LoVo (cell line): ENCODE results near the gene KCNJ5.
"Not testable (repeated sequence)": the region's sequence is repeated elsewhere in the genome, so short reads cannot be mapped to it uniquely, and the experiment has no call there.

Experiments
- DNase-seq: peaks from one replicate; pipeline ENCODE4 v3.0.0-alpha.2; 2016; ENCODE audit warnings: low spot score

The KCNJ5 gene

DNA sequence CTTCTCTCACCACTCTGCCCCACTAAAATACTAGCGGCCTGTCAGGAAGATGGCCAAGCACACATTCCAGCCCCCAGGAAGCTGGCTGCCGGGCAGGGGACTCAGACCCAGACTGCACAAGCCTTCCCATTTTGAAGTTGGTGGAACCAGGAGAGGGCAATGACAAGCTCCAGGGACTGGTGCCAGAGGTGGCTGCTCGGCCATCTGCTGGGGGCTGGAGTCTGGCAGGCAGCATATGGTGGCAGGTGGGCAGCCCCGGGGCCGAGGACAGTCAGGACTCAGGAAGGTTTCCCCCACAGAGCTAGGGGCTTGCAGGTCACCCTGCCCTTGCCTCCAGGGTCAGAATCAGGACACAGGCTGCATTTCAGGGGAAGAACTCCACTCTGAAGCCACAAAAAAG, 22.6 kb downstream of the KCNJ5 start:
- no peak for DNase-seq

DNA sequence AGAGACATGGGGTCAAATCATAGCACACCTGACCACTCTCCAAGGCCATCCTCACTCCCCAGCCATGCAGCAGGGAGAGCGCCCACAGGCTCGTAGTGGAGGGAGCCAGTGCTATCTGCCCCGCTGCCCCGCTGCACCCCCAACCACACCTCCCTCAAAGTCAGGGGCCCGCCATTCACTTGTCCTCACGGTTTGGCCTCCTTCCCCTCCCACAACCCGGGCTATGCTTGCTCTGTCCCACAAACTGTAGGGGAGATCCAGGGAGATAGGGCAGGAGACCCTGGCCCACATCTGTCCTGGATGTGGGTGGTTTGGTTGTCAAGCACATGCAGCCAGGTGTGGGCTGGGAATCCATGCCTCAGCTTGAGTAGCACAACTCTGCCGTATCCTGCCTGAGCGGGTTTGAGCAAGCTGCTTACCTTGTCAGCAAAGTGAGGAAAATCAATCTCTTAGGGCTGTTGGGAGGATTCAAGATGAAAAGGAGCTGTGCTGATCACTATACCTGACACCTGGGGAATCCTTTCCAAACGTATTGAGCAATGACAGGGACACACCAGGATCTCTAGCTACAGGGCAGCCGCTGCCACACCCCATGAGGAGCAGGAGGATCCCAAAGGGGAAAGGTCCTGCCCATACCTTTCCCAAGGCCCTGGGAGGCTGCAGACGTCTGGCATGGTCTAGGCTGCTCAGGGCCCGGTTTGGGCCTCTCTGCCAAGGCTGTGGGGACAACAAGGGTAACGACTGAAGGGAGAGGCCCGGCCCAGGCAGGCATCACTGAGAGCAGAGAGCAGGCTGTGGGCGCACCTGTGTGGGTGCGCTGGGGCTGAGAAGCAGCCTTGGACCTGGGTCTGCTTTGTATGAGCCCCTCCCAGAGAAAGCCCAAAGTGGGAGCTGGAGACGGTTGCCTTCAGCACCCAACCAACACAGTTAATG, 23.3 kb downstream of the KCNJ5 start:
- DNase-seq = no peak

GRCh38 chr11:128915149-128915521, 24.0 kb downstream of the KCNJ5 start:
- no peak for DNase-seq

GRCh38 chr11:128916037-128916572, 24.9 kb downstream of the KCNJ5 start:
- DNase-seq = no peak

DNA sequence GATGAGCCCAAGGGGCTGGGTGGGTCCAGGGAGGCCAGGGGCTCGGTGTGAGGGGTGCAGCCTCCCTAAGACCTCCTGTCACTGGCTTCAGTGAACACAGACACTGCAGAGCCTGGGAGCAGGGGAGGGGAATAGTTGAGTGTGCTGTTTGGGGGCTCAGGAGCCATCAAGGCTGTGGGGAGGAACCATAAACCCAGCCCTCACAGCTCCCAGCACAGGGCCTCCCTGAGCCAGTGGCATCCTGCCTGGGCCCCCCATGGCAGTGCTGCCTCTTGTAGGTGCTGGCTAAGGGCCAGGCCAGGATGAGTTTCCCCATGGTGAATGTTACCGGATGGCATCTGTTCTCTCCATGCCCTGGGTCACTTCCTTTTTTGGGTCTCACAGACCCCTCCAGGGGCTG, 25.5 kb downstream of the KCNJ5 start:
- DNase-seq = no peak

DNA sequence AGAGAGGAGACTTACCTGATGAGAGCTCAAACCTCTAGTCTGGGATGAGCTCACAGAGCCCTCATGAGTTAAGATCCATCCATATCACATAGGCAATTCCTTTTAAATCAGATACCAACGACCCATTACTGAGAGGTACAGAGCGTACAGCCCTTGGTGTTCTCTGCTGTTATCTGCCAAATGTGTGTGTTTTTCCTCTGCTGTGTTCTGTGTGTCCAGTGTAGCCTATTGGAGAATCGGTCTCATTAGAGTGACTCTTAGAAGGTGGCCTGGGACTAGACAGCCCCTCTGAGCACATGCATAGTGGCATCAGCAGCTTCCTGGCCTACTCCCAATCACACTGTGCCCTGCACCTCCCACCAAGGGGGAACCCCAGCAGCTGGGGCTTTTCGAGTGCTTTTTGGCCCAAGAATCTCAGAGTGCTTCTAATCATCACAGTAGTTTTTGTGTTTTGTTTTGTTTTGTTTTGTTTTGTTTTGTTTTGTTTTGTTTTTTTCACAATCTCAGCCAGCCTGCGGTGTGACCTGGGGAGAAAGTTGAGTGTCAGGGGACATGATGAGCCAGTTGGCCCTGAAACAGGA, 26.1 kb downstream of the KCNJ5 start:
- no peak for DNase-seq

GRCh38 chr11:128919216-128919615, 28.1 kb downstream of the KCNJ5 start:
- no peak for DNase-seq

GRCh38 chr11:128919635-128920034, 28.5 kb downstream of the KCNJ5 start:
- not testable (repeated sequence) for DNase-seq

DNA sequence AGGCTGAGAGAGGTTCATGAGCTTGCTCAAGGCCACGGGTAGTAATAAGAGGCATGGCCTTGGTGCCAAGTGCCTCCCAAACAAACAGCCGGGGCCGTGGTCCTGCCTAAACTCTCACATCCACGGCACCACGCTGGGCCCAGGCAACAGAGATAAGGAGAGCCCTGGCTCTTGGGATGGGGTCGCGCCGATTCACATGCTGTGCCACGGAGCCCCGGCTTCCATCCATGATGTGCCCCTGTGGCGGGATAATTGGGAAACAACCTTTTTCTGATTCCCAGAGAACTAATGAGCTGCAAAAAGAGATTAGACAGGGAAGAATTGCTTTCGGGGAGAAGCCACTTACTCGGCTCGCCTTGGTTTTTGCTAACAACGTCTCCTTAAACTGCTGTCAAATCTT, 29.5 kb downstream of the KCNJ5 start:
- DNase-seq = no peak

DNA sequence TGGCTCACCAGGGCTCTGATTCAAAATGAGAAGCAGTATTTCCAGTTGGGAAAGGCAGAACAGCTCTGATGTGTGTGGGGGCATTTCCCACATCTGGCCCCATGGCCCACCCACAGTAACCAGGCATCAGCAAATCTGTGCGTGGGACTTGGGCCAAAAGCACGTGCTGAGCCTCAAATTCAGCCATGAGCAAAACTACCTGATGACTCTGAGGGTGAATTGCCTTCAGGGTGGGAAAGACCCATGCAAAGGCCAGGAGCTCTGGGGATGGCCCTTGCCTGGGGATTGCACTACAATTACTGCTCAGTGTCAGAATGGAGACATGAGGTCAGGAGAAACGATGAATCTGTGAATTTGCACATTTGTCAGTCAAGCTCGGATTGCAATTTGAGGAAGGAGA, 30.6 kb downstream of the KCNJ5 start:
- DNase-seq = no peak

- no peak for DNase-seq
Observed at GRCh38 chr11:128924104-128924503, 32.9 kb downstream of the KCNJ5 start.

DNA sequence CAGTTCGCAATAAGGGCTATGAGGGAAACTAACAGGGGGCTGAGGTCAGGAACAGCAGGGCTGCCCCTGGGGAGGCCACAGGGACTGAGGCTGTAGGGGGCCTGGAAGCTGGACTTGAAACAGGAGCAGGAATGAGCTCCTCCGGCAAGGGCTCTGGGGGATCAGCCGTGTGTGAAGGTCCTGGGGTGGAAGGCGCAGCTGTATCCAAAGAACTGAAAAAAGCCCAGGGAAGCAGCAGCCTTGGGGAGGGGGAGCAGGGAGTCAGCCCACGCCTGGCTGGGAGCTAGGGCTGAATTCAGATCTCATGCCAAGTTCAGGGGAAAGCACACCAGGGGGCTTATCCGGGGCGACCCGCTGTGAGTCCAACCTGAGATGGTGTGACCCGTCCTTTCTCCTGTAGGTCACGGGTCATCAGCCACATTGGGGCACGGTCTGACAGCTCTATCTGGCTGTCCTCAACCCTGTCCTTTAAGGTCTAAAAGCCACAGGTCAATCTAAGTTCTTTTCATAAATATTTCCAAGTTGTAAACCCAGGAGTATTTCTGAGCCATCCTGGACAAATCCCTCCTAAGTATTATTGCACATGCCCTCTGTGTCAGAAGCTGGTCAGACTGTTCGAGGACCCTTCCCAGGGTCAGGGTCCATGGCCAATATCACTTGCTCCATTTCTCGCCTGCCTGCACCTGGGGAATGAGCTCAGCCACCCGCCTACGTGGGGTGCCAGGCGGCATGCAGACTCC, 33.5 kb downstream of the KCNJ5 start:
- DNase-seq = no peak

- no peak for DNase-seq
Observed at GRCh38 chr11:128925250-128925600, 34.1 kb downstream of the KCNJ5 start.

GRCh38 chr11:128926000-128926399, 34.8 kb downstream of the KCNJ5 start:
- no peak for DNase-seq

DNA sequence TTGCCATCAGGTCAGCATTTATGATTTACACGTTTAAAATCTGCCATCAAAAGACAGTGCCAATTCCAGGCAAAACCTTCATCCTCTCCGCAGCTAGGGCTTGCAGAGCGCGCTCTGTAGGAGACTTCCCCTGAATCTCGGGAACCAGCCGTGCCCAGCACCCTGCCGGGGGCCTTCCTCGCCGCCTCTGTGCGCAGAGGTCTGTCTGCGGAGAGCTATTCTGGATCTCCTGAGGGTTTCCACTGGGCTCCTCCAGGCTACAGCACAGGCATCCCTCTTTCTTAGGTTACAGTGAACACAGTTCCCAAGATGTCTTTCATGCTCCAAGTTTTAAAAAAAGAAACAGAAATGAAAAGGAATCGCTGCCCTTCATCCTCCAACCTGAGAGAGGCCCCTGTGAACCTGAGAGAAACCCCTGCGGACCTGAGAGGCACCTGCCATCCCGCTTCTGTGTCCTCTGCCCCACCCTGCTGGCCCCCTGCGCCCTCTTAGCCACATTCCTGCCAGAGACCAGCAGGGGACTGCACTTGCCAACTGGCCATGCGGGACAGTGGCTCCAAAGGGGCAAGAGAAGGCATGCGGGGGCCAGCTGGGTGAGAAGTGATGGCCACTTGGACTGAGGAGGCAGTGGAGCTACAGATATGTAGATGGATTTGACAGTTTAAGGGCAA, 35.4 kb downstream of the KCNJ5 start:
- no peak for DNase-seq

DNA sequence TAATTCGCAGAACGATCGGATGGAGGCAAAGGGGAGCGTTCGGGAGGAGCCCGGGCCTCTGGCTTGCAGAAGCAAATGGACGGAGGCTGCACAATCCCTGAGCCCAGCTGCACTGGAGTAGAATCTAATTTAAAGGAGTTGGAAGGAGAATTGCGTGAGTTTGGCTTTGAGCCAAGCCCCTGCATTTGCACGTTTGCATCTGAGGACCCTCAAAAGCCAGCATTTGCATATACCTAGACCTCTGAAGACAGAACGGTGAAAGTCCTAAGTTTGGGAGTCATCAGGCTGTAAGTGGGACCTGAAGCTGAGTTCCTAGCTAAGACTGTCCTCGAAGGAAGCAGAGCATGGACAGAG, 35.9 kb downstream of the KCNJ5 start:
- no peak for DNase-seq

GRCh38 chr11:128927683-128928336, 36.7 kb downstream of the KCNJ5 start:
- no peak for DNase-seq

DNA sequence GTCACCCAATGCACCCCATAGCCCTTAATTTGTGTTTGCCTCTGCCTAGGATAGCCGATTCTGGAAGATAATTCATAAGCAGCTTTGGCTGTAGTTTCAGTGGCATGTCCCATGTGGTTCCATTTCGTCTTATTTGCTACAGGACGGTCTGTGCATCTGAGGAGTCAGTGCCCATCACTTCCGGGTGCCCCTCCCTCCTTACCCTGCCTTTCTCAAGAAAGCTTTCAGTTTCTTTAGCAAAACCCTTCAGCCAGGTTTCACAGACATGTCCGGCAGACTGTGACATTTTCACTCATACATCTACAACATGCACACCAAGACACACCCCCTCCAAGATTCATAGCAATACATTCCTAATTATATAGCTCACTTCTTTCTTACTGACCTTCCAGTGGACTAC, 37.2 kb downstream of the KCNJ5 start:
- DNase-seq = no peak

GRCh38 chr11:128929468-128929867, 38.3 kb downstream of the KCNJ5 start:
- DNase-seq = no peak

DNA sequence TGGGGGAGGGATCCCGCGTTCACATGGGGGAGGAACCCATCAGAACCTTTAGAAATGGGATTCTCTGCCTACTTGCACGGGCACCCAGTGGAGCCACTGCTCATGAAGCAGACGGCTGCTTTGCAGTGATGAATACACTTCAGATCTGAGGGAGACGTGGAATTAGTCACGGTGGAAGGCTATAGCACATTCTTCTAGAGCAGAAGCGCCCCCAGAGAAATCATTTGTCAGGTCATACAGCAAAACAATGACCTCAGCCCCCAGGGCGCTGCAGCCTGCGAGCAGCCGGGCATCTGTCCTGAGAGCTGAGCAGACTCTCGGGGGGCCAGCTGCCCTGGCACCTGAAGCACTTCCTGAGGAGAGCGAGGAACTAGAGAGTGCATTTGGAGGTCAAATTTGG, 38.8 kb downstream of the KCNJ5 start:
- DNase-seq = no peak

- no peak for DNase-seq
Observed at GRCh38 chr11:128931066-128931465, 39.9 kb downstream of the KCNJ5 start.

GRCh38 chr11:128931668-128932067, 40.5 kb downstream of the KCNJ5 start:
- DNase-seq = no peak
